Muscle of back (tissue), 11 donors: Measurements from ENCODE around the gene BTG1. TPM values are rescaled to one million over a fixed set of nuclear protein-coding genes. Genes with fewer than 3 reads are reported as not detected.
"Not testable (repeated sequence)": the region's sequence is repeated elsewhere in the genome, so short reads cannot be mapped to it uniquely, and the experiment has no call there.

ENCODE experiments used
- DNase-seq, 3 donors: peaks; one replicate each; pipeline versions ENCODE4 v3.0.0 to v3.0.0-alpha.2; 2013
- polyA plus RNA-seq, 10 donors: library from polyadenylated mRNA; unstranded; fragments of 120-200 nt; gene quantifications; one replicate each; pipeline ENCODE4 v1.2.1, GENCODE V29; 2013; ENCODE audit not compliant: insufficient read length in 10 of 10

Gene BTG1
- polyA plus RNA-seq, 10 donors = 43.5 to 82.3 (median 57.5) TPM

- no peak for DNase-seq
These were observed 40.5 kb downstream of the BTG1 start for GRCh38 chr12:92105110-92105509.

GRCh38 chr12:92102606-92103005 is 43.0 kb downstream of the BTG1 start:
- no peak for DNase-seq

GRCh38 chr12:92098594-92099380 is 46.9 kb downstream of the BTG1 start:
- no peak for DNase-seq

GRCh38 chr12:92096346-92097136 is 49.1 kb downstream of the BTG1 start:
- no peak for DNase-seq

GRCh38 chr12:92094751-92095161 is 50.9 kb downstream of the BTG1 start:
- DNase-seq = peak in 1 of 3 donors; percentile 38

GRCh38 chr12:92094301-92094700 is 51.3 kb downstream of the BTG1 start:
- DNase-seq = not testable (repeated sequence)
